Stimulated activated naive CD8-positive, alpha-beta T cell treated with anti-CD3 and anti-CD28 coated beads, Interleukin-15, amount 100 ng/mL, for 72 hours (primary cell): ENCODE results near the gene RETREG3.
"Not testable (repeated sequence)": the region's sequence is repeated elsewhere in the genome, so short reads cannot be mapped to it uniquely, and the experiment has no call there.

Experiments
- ATAC-seq: fragments of 150-1000 bp; cut with Tn5 transposase; 2 replicates; pipeline ENCODE4 v1.10.0; 2021; ENCODE audit warnings: mild to moderate bottlenecking, moderate library complexity
- DNase-seq, 2 donors: peaks; one replicate each; pipeline ENCODE4 v3.0.0; 2021 to 2022
- H3K27ac Mint-ChIP-seq, 2 donors: one replicate each; pipeline ENCODE4 v1.8.0; 2022; ENCODE audit warnings: mild to moderate bottlenecking in 2 of 2, mixed read lengths in 2 of 2, moderate library complexity in 2 of 2
- H3K27me3 Mint-ChIP-seq: one replicate; pipeline ENCODE4 v1.8.0; 2022; ENCODE audit warnings: mixed read lengths
- H3K4me1 Mint-ChIP-seq: one replicate; pipeline ENCODE4 v1.8.0; 2022; ENCODE audit warnings: mild to moderate bottlenecking, mixed read lengths
- H3K4me3 Mint-ChIP-seq, 2 donors: one replicate each; pipeline ENCODE4 v1.8.0; 2022; ENCODE audit warnings: mild to moderate bottlenecking in 2 of 2, mixed read lengths in 2 of 2, moderate library complexity in 1 of 2
- H3K9me3 Mint-ChIP-seq, 2 donors: one replicate each; pipeline ENCODE4 v1.8.0; 2022; ENCODE audit warnings: mixed read lengths in 2 of 2

The RETREG3 gene

DNA sequence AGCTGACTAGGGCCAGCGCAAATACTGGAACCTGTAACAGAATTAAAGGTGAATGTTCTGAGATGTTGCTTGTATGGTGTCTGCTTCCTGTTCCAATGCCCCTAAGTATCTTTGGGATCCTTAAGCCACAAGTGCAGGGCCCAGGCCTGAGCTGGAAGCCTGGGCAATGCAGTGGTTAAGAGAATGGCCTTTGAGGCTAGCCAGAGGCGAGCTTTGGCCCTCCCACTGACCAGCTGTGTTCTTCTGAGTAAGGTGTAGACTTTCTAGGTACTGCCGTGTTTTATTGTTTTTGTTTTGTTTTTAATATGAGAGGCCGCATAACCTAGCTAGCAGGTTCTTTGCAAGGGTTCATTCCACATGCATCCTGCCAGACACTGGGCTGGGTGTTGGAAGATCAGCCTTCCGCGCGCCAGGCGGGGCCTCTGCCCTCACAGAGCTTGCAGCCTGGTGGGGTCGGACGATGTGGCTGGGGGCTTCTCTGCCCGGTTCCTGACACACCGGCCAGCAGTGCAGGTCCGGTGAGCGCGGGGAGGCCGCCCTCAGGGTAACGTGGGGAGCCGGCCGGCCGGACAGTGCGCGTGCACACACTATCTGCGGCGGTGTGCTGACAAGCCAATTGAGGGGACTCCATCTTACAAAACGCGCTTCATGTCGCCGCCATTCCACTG, 42.8 kb downstream of the RETREG3 start:
- ATAC-seq = no peak
- no peak for DNase-seq
- peaks cover 90% of the 10 kb centered on the region for H3K4me1 Mint-ChIP-seq

DNA sequence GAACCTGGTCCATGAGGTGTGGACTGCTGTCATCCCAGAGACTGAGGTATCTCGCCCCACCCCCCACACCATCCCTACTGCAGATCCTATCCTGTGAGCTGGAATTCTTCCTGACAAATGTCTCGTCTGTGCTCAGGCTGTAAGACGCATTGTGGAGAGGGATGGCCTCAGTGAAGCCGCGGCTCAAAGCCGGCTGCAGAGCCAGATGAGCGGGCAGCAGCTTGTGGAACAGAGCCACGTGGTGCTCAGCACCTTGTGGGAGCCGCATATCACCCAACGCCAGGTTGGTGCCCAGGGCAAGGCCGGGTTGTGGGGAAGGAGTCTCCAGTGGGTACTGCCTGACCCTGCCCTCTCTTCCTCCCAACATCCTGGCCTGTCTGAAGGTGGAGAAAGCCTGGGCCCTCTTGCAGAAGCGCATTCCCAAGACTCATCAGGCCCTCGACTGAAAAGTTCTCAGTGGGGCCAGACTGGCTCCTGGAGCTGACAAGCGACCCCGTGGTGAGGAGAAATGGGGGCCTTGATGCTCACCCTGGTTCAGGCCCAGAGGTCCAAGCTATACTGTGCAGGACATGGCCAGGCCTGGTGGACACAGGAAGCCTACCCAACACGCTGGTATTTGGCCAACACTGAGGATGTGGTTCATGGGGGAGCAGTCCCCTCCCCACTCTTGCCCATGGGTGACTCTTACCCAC, 43.5 kb downstream of the RETREG3 start:
- Mint-ChIP-seq H3K27me3 (no peaks in the 10 kb centered on the region), H3K27ac (peak overlapping the region in 1 of 2 donors; percentile 95), H3K4me3 (peak overlapping the region; percentile 93 to 94), H3K9me3 (no peaks in the 10 kb centered on the region), H3K4me1 (peaks cover 86% of the 10 kb centered on the region)
- DNase-seq (no peak), ATAC-seq (no peak)

More for the DNA sequence above, 42.8 kb downstream of the RETREG3 start:
- peak overlapping the region; percentile 93 to 94 for H3K4me3 Mint-ChIP-seq
- H3K9me3 Mint-ChIP-seq = no peaks in the 10 kb centered on the region
- peak overlapping the region; percentile 93 to 95 for H3K27ac Mint-ChIP-seq
- no peaks in the 10 kb centered on the region for H3K27me3 Mint-ChIP-seq

DNA sequence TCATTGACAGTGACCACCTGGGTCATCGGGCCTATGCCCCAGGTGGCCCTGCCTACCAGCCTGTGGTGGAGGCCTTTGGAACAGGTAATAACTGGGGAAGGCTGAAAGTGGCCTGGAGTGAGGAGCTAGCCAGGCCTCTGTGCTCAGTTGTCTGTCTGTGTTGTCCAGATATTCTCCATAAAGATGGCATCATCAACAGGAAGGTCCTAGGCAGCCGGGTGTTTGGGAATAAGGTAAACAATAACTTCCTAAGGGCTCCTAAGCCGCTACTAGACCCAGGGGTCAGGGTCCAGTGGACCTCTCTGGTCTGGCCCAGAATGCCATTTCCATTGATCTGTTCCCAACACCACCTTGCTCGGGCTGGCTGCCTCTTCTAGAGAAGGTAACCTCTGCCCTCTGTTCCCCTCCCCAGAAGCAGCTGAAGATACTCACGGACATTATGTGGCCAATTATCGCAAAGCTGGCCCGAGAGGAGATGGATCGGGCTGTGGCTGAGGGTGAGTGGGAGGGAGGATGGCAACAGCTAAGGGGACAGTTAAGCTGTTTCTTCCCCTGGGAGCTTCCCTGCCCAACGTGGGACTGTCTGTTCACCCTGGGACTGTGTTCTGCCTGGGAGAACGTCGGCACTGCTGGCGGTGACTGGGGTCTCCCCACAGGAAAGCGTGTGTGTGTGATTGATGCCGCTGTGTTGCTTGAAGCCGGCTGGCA, 44.2 kb downstream of the RETREG3 start:
- no peaks in the 10 kb centered on the region for H3K9me3 Mint-ChIP-seq
- H3K27ac Mint-ChIP-seq = no peak overlapping the region
- DNase-seq (no peak), ATAC-seq (no peak)
- peaks cover 85% of the 10 kb centered on the region for H3K4me1 Mint-ChIP-seq
- no peaks in the 10 kb centered on the region for H3K27me3 Mint-ChIP-seq
- no peak overlapping the region for H3K4me3 Mint-ChIP-seq

DNA sequence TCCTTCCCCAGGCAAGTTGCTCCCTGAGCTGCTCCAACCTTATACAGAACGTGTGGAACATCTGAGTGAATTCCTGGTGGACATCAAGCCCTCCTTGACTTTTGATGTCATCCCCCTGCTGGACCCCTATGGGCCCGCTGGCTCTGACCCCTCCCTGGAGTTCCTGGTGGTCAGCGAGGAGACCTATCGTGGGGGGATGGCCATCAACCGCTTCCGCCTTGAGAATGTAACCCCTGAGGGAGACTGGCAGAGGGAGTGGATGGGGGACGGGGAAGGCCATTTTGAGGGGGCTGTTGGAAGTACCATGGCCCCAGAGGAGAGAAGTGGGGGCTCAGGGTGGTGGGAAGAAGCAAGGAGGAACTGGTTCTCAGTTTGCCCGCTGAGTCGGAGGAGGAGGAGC, 45.2 kb downstream of the RETREG3 start:
- Mint-ChIP-seq H3K4me1 (peaks cover 75% of the 10 kb centered on the region), H3K27me3 (no peaks in the 10 kb centered on the region), H3K27ac (peak overlapping the region; percentile 23 to 71)

DNA sequence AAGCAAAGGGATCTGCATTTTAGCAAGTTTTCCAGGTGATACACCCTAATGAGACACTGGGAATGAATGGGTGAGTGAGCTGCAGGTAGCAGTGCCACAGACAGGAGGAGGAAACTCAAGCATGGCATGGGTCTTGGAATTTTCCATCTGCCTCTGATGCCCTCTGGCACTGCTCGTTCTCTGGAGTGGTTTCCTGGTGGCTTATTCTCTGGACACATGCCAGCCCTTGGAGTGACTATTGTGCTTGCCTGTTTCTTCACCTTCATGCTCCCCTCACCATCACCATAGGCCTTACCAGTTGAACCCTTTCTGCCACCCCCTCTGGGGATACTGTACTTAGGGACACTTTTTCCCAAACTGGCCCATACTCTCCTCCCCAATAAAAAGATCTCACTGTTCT, 45.6 kb downstream of the RETREG3 start:
- Mint-ChIP-seq H3K27me3 (no peaks in the 10 kb centered on the region), H3K4me1 (peaks cover 71% of the 10 kb centered on the region), H3K27ac (peak overlapping the region in 1 of 2 donors; percentile 23), H3K9me3 (no peaks in the 10 kb centered on the region), H3K4me3 (peak overlapping the region; percentile 93 to 98)
- DNase-seq = no peak
- ATAC-seq = no peak

More for the DNA sequence above, 45.2 kb downstream of the RETREG3 start:
- DNase-seq (no peak), ATAC-seq (no peak)
- peak overlapping the region; percentile 93 to 98 for H3K4me3 Mint-ChIP-seq
- H3K9me3 Mint-ChIP-seq = no peaks in the 10 kb centered on the region

DNA sequence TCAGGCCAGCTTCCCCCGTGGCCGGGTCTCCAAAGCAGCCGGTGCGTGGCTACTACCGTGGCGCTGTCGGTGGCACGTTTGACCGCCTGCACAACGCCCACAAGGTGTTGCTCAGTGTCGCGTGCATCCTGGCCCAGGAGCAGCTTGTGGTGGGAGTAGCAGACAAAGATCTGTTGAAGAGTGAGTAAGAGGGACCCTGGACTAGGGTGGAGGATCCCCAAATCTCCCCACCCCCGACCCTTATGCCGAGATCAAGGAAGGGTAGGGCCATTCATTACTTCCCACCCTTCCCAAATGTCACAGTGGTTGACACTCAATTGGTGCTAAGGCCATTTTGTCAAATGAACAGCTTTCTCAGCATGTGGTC, 46.0 kb downstream of the RETREG3 start:
- ATAC-seq (no peak), DNase-seq (no peak)
- Mint-ChIP-seq H3K27ac (peak overlapping the region; percentile 81 to 99), H3K27me3 (no peaks in the 10 kb centered on the region), H3K9me3 (no peaks in the 10 kb centered on the region), H3K4me3 (peak overlapping the region; percentile 93 to 98), H3K4me1 (peaks cover 68% of the 10 kb centered on the region)

DNA sequence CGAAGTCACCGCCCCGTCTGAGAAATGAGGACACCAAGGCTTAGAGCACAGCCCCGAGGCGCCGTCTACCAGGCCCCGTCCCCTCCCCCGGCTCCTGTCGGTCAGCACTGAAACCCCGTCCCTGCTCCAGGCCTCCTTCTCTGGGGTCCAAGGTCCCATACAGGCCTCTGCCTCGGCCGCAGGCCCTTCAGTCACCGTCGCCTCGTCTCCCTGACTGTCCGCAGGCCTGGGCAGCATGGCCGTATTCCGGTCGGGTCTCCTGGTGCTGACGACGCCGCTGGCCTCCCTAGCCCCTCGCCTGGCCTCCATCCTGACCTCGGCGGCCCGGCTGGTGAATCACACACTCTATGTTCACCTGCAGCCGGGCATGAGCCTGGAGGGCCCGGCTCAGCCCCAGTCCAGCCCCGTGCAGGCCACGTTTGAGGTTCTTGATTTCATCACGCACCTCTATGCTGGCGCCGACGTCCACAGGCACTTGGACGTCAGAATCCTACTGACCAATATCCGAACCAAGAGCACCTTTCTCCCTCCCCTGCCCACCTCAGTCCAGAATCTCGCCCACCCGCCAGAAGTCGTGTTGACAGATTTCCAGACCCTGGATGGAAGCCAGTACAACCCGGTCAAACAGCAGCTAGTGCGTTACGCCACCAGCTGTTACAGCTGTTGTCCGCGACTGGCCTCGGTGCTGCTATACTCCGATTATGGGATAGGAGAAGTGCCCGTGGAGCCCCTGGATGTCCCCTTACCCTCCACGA, 46.6 kb downstream of the RETREG3 start:
- H3K4me1 Mint-ChIP-seq = peaks cover 62% of the 10 kb centered on the region
- ATAC-seq = peak; percentile 4
- no peaks in the 10 kb centered on the region for H3K27me3 Mint-ChIP-seq
- no peaks in the 10 kb centered on the region for H3K9me3 Mint-ChIP-seq
- peak overlapping the region; percentile 97 to 99 for H3K27ac Mint-ChIP-seq
- DNase-seq = no peak
- peak overlapping the region; percentile 93 to 98 for H3K4me3 Mint-ChIP-seq

DNA sequence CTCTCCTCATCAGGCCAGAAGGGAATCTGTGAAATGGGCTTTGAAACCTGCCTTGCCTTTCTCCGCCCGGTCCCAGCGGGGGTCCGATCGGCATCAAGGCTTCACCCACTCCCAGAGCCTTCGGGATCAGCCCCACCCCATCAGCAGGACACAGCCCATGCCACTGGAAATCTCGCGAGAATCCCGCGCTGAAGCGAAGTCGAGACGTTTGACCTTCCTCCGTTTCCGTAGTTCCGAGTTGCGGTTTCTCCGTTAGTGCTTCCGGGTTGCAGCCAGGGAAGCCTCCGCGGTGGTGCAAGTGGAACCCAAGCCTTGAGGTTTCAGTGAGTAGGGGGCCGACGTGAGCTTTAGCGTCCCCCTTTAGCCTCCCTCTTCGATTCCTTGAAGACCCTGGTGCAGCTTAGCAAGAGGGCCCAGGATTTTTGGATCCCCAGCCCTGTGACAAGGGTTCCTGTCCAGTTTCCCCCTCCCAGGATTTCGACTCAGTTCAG, 47.2 kb downstream of the RETREG3 start, which contains the start of gene COASY:
Gene COASY, plus strand, starts transcription at position 252 of the 491 bp plus-strand sequence. CDS start 475 bp downstream, outside the sequence.
- Mint-ChIP-seq H3K9me3 (no peaks in the 10 kb centered on the region), H3K4me3 (peak within 1 kb of the TSS; percentile 93 to 98), H3K27me3 (no peaks in the 10 kb centered on the region), H3K27ac (peak within 1 kb of the TSS; percentile 97 to 99), H3K4me1 (peaks cover 58% of the 10 kb centered on the region)
- DNase-seq (peak; percentile 89 to 94), ATAC-seq (peak; percentile 80)

DNA sequence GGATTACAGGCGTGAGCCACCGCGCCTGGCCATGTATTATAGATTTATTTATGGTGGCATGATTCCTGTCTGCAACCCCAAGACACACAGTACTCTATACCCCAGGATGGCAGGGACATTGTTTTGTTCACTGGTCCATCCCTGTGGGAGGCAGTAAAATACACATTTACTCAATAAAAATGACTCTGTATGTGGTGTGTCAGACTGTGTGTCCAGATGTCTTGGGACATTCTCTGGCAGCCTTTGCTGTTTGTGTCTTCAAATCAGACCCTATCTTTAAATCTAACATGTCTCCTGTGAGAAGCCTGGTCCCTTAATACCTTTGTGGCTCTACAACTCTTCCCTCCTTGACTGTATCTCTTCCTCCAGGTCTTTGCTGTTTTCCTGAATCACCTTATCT, 48.9 kb downstream of the RETREG3 start:
- no peak for DNase-seq
- peaks cover 55% of the 10 kb centered on the region for H3K4me1 Mint-ChIP-seq
- H3K27ac Mint-ChIP-seq = peak overlapping the region in 1 of 2 donors; percentile 36
- no peaks in the 10 kb centered on the region for H3K27me3 Mint-ChIP-seq
- ATAC-seq = no peak
- no peaks in the 10 kb centered on the region for H3K9me3 Mint-ChIP-seq
- no peak overlapping the region for H3K4me3 Mint-ChIP-seq

DNA sequence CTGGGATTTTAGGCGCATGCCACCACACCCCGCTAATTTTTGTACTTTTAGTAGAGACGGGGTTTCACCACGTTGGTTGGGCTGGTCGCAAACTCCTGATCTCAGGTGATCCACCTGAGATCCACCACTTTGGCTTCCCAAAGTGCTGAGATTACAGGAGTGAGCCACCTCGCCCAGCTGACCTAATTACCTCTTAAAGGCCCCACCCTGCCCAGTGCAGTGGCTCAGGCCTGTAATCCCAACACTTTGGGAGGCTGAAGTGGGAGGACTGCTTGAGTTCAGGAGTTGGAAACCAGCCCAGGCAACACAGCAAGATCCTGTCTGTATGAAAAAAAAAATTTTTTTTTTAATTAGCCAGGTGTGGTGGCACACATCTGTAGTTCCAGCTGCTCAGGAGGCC, 50.1 kb downstream of the RETREG3 start:
- no peak overlapping the region for H3K27ac Mint-ChIP-seq
- no peaks in the 10 kb centered on the region for H3K27me3 Mint-ChIP-seq
- no peaks in the 10 kb centered on the region for H3K9me3 Mint-ChIP-seq
- peaks cover 51% of the 10 kb centered on the region for H3K4me1 Mint-ChIP-seq
- ATAC-seq (no peak), DNase-seq (no peak)
- H3K4me3 Mint-ChIP-seq = no peak overlapping the region

DNA sequence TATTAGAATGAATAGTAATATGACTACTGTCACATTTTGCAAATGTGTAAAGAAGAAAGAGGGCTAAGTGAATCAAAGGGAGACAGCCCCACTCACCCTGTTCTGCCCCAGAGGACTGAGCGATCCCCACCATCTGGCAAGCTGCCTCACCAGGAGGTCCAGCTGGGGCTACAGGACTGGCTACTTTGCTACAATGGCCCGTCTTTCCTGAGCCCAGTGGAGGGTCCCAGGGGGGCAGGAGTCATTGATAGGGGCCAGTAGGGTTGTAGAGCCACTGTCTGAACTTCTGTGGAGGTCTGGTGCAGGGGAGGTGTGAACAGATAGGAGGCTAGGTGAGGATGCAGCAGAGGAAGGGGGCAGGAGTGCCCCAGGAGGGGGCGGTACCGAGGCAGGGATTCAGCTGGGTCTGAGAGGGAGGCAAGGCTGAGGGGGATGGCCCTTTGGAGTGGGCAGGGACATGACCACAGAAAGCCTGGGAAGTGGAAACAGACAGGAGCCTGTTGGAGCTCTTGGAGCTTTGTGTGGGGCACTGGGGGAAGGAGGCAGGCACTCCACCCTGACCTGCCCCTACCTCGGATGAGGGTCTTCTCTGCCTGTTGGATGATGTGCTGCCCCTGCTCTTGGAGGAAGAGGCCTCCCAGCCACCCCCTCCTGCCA, 53.1 kb downstream of the RETREG3 start:
- peak; percentile 31 for ATAC-seq
- Mint-ChIP-seq H3K27ac (peak overlapping the region in 1 of 2 donors; percentile 71), H3K4me3 (peak overlapping the region in 1 of 2 donors; percentile 97)

DNA sequence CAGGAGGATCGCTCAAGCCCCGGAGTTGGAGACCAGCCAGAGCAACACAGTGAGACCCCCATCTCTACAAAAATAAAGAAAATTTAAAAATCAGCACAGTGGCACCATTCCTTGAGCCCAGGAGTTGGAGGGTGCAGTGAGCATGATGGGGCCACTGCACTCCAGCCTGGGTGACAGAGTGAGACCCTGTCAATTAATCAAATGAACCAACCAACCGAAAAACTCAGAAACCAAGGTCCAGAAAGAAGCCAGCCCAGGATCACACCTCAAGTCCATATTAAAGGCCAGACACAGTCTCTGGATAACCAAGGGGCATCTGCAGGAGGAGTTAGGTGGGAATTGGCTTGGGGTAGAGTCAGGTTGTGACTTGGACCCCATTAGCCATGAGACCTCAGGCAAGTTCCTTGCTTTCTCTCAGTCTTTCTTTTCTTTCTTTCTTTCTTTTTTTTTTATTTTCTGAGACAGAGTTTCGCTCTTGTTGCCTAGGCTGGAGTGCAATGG, 54.0 kb downstream of the RETREG3 start:
- peak; percentile 9 for ATAC-seq
- Mint-ChIP-seq H3K4me3 (peak overlapping the region; percentile 91 to 97), H3K27ac (peak overlapping the region; percentile 95 to 98)

More for the DNA sequence above, 53.1 kb downstream of the RETREG3 start:
- peaks cover 47% of the 10 kb centered on the region for H3K4me1 Mint-ChIP-seq
- not testable (repeated sequence) for H3K27me3 Mint-ChIP-seq, DNase-seq, H3K9me3 Mint-ChIP-seq

DNA sequence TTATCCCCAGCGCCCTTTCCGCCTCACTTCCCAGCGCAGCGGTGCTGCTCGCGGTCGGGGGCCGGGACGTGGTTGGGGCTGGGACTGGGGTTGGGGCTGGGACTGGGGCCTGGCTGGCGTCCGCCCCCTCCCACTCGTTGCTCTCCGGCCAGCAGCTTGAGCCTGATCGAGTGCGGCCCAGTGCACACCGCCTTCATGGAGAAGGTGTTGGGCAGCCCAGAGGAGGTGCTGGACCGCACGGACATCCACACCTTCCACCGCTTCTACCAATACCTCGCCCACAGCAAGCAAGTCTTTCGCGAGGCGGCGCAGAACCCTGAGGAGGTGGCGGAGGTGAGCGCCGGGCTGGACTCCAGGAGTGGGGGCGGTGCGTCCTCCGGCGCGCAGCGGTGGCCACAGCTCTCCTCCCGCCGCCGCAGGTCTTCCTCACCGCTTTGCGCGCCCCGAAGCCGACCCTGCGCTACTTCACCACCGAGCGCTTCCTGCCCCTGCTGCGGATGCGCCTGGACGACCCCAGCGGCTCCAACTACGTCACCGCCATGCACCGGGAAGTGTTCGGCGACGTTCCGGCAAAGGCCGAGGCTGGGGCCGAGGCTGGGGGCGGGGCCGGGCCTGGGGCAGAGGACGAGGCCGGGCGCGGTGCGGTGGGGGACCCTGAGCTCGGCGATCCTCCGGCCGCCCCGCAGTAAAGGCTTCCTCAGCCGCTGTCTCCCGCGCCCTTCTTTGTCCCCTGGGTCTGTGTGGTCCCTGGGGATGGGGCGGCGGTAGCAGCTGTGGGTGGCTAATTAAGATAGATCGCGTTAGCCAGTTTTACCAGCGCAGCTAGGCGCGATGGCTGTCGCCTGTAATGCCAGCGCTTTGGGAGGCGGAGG, 54.7 kb downstream of the RETREG3 start:
- DNase-seq = peak; percentile 76 to 85
- Mint-ChIP-seq H3K4me1 (peaks cover 42% of the 10 kb centered on the region), H3K27ac (peak overlapping the region; percentile 95 to 98)

More for the DNA sequence above, 54.0 kb downstream of the RETREG3 start:
- no peaks in the 10 kb centered on the region for H3K9me3 Mint-ChIP-seq
- no peak for DNase-seq
- peaks cover 42% of the 10 kb centered on the region for H3K4me1 Mint-ChIP-seq
- no peaks in the 10 kb centered on the region for H3K27me3 Mint-ChIP-seq

DNA sequence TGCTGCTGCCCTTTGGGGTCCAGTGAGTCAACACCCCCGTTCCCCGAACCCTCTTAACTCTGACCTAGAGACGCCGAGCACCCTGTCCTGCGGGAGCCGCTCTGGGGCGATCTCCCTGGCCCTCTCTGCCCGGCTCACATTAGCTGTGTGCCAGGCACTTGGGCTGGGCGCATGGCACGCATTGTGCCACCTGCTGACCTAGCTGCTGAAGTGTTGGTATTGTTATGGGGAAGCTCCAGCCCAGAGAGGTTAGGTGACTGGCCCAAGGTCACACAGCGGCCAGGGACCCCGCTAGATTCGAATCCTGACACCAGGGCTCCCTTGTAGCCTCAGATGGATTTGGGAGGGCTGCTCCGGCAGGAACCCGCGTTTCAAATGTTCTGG, 55.3 kb downstream of the RETREG3 start:
- Mint-ChIP-seq H3K4me1 (peaks cover 48% of the 10 kb centered on the region), H3K27ac (peak overlapping the region; percentile 84 to 95), H3K4me3 (peak overlapping the region; percentile 91 to 97), H3K9me3 (no peaks in the 10 kb centered on the region), H3K27me3 (no peaks in the 10 kb centered on the region)
- ATAC-seq (peak; percentile 37), DNase-seq (no peak)

More for the DNA sequence above, 54.7 kb downstream of the RETREG3 start:
- Mint-ChIP-seq H3K4me3 (peak overlapping the region; percentile 91 to 97), H3K27me3 (no peaks in the 10 kb centered on the region), H3K9me3 (no peaks in the 10 kb centered on the region)
- ATAC-seq = peak; percentile 93
